Measurements from ENCODE around the gene GMPPB. TPM values are rescaled to one million over a fixed set of nuclear protein-coding genes. Genes with fewer than 3 reads are reported as not detected.

Gene GMPPB
- total and polyA plus RNA-seq, 2 donors from 2014 or later: 25.0 to 37.4 TPM

- TF ChIP-seq CTCF (IDR thresholded peaks at IDR 0.05; ENCODE audit: borderline replicate concordance, extremely low read depth, insufficient read depth): no peak
- Histone ChIP-seq H3K27me3 (ENCODE audit: control insufficient read depth, insufficient read depth, low read length) (no peaks in the 10 kb centered on the region), H3K9ac (ENCODE audit: low read length in 3 of 3) (no peak overlapping the region), H3K4me3 (ENCODE audit: low read length in 3 of 3) (peak overlapping the region in 1 of 3 donors; percentile 93), H3K9me3 (ENCODE audit: control insufficient read depth in 2 of 3, insufficient read depth in 1 of 3, low read length in 3 of 3) (no peaks in the 10 kb centered on the region), H3K27ac (ENCODE audit: low read depth in 2 of 2, low read length in 2 of 2) (no peak overlapping the region), H3K4me1 (ENCODE audit: control insufficient read depth in 2 of 3, insufficient read depth in 2 of 3, low read depth in 1 of 3, low read length in 3 of 3) (peaks cover 0 to 34% (median 12%) of the 10 kb centered on the region in 3 donors), H3K36me3 (ENCODE audit: control insufficient read depth in 2 of 3, insufficient read depth in 3 of 3, low read length in 3 of 3) (peaks cover 0 to 18% (median 9%) of the 10 kb centered on the region in 3 donors)
- intact Hi-C loops (cut with DNase I): no loop called here
- FAIRE-seq (no peak), DNase-seq (peak in 1 of 5 donors; percentile 55)
Observed at GRCh38 chr3:49721896-49722781, 1.6 kb downstream of the GMPPB start.

- TF ChIP-seq CTCF (IDR thresholded peaks at IDR 0.05; ENCODE audit: borderline replicate concordance, extremely low read depth, insufficient read depth): no peak
- intact Hi-C loops (cut with DNase I): no loop called here
- no peak overlapping the region for H3K4me3 ChIP-seq (ENCODE audit: low read length in 3 of 3)
- DNase-seq (no peak), FAIRE-seq (no peak)
- no peaks in the 10 kb centered on the region for H3K27me3 ChIP-seq (ENCODE audit: control insufficient read depth, insufficient read depth, low read length)
- peaks cover 0 to 34% (median 12%) of the 10 kb centered on the region in 3 donors for H3K4me1 ChIP-seq (ENCODE audit: control insufficient read depth in 2 of 3, insufficient read depth in 2 of 3, low read depth in 1 of 3, low read length in 3 of 3)
- no peak overlapping the region for H3K27ac ChIP-seq (ENCODE audit: low read depth in 2 of 2, low read length in 2 of 2)
- peaks cover 0 to 12% (median 9%) of the 10 kb centered on the region in 3 donors for H3K36me3 ChIP-seq (ENCODE audit: control insufficient read depth in 2 of 3, insufficient read depth in 3 of 3, low read length in 3 of 3)
- no peak overlapping the region for H3K9ac ChIP-seq (ENCODE audit: low read length in 3 of 3)
- H3K9me3 ChIP-seq (ENCODE audit: control insufficient read depth in 2 of 3, insufficient read depth in 1 of 3, low read length in 3 of 3): no peaks in the 10 kb centered on the region
Observed at GRCh38 chr3:49721596-49721895, 2.2 kb downstream of the GMPPB start.

GRCh38 chr3:49720855-49721595 is 2.7 kb downstream of the GMPPB start:
- Histone ChIP-seq H3K4me1 (ENCODE audit: control insufficient read depth in 2 of 3, insufficient read depth in 2 of 3, low read depth in 1 of 3, low read length in 3 of 3) (peaks cover 0 to 34% (median 12%) of the 10 kb centered on the region in 3 donors), H3K27me3 (ENCODE audit: control insufficient read depth, insufficient read depth, low read length) (no peaks in the 10 kb centered on the region), H3K27ac (ENCODE audit: low read depth in 2 of 2, low read length in 2 of 2) (no peak overlapping the region), H3K4me3 (ENCODE audit: low read length in 3 of 3) (no peak overlapping the region), H3K9me3 (ENCODE audit: control insufficient read depth in 2 of 3, insufficient read depth in 1 of 3, low read length in 3 of 3) (no peaks in the 10 kb centered on the region), H3K36me3 (ENCODE audit: control insufficient read depth in 2 of 3, insufficient read depth in 3 of 3, low read length in 3 of 3) (peaks cover 0 to 14% (median 9%) of the 10 kb centered on the region in 3 donors), H3K9ac (ENCODE audit: low read length in 3 of 3) (no peak overlapping the region)
- DNase-seq (peak in 1 of 5 donors; percentile 47), FAIRE-seq (no peak)
- TF ChIP-seq CTCF (IDR thresholded peaks at IDR 0.05; ENCODE audit: borderline replicate concordance, extremely low read depth, insufficient read depth): no peak
- intact Hi-C loops (cut with DNase I): no loop called here
